ENCODE results near the gene NLRP5.

- TF ChIP-seq POLR2AphosphoS5 (IDR thresholded peaks at IDR 0.05; ENCODE audit: insufficient read depth in 1 of 2, low read depth in 1 of 2) (no peak), POLR2A (IDR thresholded peaks at IDR 0.05) (no peak)
Measured at GRCh38 chr19:56087647-56088496, 101.3 kb downstream of the NLRP5 start.

Data from vagina (tissue), 2 donors.